Brain pericyte (primary cell): ENCODE data around the gene HEATR5A.
"Not testable (repeated sequence)": the region's sequence is repeated elsewhere in the genome, so short reads cannot be mapped to it uniquely, and the experiment has no call there.

Experiments used
- DNase-seq: peaks from one replicate; pipeline ENCODE4 v3.0.0-alpha.2; 2012; ENCODE audit warnings: low read depth, low spot score

Gene HEATR5A

DNA sequence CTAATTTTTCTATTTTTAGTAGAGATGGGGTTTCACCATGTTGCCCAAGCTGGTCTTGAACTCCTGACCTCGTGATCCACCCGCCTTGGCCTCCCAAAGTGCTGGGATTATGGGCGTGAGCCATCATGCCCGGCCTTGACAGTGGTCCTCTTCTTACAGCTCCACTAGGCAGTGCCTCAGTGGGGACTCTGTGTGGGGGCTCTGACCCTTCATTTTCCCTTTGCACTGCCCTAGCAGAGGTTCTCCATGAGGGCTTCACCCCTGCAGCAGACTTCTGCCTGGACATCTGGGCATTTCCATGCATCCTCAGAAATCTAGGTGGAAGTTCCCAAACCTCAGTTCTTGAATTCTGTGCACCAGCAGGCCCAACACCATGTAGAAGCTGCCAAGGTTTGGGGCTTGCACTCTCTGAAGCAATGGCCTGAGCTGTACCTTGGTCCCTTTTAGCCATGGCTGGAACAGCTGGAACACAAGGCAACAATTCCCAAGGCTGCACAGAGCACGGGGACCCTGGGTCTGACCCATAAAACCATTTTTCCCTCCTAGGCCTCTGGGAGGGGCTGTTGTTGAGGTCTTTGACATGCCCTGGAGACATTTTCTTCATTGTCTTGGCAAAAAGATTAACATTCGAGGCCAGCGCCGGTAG lies 90.4 kb downstream of the HEATR5A start:
- not testable (repeated sequence) for DNase-seq

DNA sequence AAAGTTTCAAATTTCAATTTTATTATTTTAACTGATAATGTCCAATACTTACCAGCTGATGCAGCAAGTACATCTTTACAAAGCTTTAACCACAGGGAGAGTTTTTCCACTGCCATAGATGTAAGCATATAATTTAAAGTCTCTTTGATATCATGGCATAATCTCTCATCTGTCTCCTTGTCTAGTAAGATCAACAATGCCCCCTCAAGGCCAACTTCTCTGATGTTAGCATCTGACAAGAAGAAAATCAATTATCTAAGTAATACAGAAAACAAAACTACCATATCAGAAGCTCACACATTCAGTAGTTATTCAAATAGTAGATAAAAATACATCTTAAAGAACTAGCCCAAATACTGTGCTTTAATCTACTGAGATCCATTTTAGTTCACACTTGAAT lies 94.2 kb downstream of the HEATR5A start:
- DNase-seq = peak; percentile 5

DNA sequence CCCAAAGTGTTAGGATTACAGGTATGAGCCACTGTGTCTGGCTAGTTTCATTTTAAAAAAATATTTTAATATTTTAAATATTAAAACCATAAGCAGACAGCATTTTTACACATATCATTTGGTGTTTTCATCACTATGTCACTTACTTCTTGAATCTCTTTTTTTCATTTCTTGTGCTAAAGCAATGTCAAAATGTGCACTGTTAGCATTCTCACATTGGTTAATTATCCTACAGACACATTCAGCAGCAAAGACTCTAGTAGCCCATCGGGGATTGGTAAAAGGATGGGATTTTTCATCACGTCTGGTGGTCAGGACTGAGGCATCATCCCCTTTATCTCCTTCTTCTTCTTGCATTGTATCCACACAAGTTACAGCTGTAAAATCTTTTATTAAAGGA lies 96.9 kb downstream of the HEATR5A start:
- DNase-seq = no peak

DNA sequence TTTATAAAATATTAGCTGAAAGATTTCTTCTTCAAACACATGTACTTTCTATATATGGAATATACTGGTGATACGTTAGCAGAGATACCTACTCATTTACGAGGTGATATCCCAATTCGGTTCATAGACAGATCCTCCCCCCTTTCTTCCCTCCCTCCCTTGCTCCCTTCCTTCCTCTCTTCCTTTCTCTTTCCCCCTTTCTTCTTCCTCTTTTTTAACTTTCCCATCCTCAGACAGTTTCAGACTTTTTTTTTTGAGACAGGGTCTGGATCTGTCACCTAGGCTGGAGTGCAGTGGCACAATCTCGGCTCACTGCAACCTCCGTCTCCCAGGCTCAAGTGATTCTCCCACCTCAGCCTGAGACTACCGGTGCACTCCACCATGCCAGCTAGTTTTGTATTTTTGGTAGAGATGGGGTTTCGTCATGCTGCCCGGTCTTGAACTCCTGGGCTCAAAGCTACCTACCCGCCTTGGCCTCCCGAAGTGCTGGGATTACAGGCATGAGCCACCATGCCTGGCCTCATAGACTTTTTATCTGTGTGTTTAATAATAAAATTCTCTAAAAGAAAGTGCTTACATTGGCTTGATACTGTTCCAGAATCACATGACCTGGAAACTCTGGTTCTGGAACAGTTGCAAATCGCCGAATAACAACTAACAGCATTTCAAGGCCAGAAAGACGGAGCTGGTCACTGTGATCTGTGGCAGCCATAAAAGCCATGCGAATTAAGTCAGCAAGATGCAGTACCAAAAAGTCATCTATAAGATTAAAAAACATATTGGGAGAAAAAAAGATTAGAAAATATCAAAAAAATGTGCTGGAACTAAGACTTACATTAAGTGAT lies 99.2 kb downstream of the HEATR5A start:
- DNase-seq = no peak

DNA sequence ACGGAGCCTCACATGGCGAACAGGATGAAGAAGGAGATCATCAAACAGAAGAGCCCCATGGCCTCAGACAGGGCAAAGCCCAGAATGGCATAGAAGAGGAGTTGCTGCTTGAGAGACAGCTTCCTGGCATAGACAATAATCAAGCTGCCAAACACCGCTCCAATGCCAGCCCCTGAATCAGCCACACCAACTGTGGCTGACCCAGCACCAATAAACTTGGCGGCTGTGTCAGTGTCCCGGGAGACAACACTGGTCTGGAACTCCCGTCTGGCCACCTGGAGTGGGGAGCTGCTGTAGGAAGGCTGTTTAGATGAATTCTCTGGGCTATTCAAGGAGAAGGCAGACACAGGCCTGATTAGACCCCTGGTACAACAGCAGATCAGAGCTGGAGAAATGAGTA lies 100.1 kb downstream of the HEATR5A start:
- no peak for DNase-seq

DNA sequence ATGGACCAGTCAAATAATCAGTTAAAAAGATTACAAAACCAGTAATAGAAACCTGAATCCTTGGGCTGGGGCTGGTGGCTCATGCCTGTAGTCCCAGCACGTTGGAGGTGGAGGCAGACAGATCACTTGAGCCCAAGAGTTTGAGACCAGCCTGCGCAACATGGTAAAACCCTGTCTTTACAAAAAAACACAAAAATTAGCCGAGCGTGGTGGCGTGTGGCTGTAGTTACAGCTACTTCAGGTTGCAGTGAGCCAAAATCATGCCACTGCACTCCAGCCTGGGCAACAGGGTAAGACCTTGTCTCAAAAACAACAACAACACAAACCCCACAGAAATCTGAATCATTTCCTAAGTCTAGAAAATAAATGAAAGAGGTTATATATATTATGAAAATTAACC lies 100.6 kb downstream of the HEATR5A start:
- DNase-seq = no peak

DNA sequence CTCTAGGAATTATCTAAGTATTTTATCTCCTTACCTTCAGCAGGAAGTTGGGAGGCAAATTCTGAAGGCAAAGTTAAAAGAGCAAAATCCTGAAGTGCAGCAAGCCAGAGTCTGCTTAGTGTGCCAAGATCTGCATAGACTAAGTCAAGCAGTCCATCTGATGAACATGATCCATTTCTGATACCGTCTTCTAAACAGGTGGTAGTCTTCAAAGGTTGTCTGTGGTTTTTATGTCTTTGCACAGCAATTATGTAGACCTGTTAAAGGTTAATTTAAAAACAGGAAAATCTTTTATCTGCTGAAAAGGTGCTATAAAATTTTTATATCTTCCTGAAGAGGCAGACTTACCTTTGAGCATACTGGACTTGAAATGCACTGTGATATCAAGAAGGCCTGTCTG lies 107.4 kb downstream of the HEATR5A start:
- no peak for DNase-seq

DNA sequence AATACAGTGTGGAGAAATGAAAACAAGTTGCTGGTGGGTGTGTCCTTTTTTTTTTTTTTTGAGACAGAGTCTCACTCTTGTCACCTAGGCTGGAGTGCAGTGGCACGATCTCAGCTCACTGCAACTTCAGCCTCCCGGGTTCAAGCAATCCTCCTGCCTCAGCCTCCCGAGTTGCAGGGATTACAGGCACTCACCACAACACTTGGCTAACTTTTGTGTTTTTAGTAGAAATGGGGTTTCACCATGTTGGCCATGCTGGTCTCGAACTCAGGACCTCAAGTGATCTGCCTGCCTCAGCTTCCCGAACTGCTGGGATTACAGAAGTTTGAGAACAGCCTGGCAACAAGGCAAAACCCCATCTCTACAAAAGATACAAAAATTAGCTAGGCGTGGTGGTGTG lies 108.0 kb downstream of the HEATR5A start:
- DNase-seq = not testable (repeated sequence)

DNA sequence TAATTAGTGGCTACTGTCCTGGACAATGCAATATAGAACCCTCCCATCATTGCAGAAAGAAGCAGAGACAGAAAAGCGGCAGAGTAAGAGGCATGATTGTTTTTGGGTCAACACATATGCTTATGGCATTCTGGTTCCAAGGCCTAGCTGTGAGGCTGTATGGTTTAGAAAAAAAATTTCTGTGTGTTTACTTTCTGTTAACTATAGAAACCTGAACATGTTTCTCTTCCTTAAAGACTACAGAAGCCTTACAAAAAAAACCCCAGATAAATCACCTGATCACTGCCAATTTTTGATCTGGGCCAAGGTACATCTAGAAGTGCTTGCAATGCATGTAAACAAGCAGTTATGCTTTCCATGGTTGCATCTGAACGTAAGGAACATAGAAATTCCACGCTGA lies 112.7 kb downstream of the HEATR5A start:
- no peak for DNase-seq

DNA sequence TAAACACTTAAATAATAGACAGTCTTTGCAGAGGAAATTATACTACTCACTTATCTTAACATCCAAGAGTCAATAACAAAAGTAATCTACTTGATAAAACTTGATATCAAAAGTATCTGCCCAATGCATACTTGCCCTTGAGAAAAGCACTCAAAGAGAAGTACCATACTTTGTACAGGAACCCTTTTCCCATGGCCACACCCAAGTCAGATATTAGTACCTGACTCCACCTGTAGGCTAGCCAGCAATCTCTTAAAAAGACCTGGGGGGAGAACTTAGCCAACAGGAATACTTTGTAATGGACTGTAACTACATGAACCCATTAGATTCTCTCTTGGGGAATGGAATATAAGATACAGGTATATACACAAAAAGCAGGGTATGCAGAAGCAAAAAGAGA lies 113.2 kb downstream of the HEATR5A start:
- no peak for DNase-seq

DNA sequence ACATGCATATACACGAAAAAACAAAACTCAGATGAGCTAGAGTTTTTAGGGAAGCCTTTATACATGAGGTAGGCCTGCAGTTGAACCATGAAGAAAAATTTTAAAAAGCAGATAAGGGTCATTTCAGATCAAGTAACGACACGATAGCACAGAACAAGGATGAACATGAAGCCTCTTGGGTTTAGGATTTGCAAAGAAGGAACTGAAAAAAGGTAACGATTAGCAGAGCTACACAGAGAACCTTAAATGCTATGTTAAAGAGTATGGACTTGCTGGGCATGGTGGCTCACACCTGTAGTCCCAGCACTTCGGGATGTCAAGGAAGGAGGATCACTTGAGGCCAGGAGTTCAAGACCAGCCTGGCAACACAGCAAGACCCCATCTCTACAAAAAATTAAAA lies 116.7 kb downstream of the HEATR5A start:
- no peak for DNase-seq

DNA sequence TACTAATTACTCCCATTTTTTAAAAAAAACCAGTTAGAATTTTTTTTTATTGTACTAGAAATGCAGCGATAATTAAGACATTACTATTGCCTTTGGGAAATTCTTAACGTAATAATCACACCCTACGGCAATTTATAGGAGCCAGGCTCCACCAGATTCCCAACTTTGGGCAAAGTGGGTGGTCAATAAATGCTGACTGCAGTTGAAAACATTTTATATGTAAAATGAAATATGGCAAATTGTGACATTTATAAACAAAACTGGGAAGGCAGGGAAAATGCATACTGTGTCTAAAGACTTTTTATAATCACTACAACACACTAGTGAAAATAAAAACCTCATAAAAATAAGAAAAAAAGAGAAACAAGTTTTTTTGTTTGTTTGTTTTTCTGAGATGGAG lies 119.5 kb downstream of the HEATR5A start:
- DNase-seq = no peak

DNA sequence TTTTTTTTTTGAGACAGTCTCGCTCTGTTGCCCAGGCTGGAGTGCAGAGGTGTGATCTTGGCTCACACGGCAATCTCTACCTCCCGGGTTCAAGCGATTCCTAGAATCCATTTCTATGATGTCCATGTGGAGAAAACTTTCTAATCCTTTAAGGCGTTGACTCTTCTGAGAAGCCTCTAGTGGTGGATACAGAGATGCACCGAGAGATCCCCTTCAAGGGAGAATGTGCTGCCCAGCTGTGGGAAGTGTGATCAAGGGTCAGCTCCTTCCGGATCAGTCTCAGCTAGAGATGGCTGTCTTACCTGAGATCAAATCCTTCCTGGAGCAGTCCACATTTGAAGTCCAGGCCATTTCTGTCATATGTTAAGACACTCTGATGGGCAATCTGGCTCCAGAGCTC lies 120.1 kb downstream of the HEATR5A start:
- DNase-seq = no peak

DNA sequence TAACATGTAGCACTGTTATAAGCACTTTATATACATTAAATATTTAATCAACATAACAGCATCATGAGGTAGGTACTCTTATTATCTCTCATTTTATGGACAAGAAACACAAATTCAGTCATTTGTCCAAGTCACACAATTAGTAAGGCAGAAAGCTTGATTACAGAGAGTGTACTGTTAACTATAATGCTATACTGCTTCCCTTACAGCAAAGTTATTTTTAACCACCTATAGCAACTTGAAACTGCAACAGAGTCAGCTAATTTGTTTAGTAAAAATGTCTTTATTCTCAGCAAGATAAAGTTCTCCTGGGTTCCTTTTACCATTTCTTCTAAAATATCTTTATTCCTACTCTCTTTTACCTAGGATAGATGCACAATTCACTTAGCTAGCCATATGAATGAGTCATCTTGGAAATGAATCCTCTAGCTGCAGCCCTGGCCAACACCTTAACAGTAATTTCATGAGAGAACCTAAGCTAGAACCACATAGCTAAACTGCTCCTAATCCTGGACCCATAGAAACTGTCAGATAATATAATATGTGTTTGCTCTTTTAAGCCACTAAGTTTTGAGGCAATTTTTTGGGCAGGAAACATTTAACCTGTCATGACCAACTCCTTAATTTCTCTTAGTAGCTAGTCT lies 122.5 kb downstream of the HEATR5A start:
- DNase-seq = no peak

DNA sequence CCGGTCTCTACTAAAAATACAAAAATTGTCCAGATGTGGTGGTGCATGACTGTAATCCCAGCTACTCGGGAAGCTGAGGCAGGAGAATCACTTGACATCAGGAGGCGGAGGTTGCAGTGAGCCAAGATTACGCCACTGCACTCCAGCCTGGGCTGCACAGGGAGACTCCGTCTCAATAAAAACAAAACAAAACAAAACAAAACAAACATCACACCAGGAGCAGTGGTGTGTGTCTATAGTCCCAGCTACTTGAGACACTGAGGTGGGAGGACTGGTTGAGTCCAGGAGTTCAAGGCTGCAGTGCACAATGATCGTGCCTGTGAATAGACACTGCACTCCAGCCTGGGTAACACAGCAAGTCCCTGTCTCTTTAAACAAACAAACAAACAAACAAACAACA lies 123.2 kb downstream of the HEATR5A start:
- DNase-seq = peak; percentile 7

DNA sequence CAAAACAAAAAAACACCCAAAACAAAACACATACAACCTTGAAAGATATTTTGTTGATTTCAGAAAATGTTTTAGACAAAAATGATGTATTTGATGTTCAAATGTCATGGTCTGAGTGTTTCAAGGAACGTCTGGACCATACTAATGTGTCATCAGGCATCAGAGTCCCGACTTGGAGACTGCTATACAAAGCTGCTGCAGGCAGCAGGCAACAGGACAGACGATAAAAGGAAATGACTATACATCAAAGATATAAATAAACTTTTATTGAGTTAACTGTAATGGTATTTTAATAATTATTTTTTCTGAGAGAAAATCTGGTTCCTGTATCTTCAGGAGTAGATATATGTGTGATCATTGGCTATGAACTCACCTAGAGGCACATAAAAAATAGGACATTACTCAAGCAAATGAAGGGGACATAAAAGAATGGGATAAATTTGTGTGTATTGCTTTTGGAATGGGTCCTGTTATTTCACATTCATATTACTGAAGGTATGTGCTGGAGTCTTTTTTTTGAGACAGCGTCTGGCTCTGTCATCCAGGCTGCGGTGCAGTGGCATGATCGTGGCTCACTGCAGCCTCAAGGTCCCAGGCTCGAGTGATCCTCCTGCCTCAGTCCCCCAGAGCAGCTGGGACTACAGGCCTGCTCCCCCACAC lies 125.5 kb downstream of the HEATR5A start:
- no peak for DNase-seq

DNA sequence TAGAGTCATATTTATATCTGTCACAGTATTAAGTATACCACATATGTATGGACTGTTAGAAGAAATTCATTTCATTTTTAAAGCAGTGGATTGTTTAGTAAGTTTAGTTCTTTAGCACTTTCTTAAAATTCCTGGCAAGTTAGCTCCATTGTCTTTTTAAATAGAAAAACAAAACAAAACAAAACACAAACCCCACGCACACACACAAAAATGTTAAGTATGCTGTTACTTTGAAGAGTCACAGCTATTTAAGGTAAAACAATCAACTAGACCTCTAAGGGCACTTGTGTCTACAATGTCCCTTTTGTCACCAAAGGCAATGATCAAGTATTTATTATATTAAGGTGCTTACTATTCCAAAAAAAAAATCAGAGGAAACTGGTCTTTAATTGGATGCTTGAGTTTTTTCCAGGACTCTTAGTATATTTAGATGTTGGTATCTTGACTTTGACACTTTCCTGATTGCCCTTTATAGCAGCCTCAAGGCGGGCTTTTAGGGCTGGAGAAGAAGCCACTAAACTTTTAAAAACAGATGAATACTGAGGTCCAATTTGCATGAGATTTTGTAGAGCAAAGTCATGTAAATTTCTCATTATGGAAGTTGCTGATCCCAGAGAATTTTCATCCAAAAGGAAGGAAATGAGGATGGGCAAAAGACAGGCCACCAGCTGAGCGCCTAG lies 127.3 kb downstream of the HEATR5A start:
- DNase-seq = no peak

DNA sequence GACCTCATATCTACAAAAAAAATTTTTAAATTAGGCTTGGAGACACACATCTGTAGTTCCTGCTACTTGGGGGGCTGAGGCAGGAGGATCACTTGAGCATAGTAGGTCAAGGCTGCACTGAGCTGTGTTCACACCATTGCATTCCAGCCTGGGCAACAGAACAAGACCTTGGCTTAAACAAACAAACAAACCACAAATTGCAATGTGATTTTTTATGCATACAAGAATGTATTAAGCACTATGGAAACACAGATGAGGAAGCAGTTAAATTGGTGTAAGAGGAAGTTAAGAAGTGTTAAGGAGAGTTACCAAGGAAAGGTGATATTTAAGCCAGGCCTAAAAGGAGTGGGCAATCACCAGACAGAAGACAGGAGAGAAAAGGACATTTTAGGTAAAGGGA lies 129.1 kb downstream of the HEATR5A start:
- DNase-seq = no peak

DNA sequence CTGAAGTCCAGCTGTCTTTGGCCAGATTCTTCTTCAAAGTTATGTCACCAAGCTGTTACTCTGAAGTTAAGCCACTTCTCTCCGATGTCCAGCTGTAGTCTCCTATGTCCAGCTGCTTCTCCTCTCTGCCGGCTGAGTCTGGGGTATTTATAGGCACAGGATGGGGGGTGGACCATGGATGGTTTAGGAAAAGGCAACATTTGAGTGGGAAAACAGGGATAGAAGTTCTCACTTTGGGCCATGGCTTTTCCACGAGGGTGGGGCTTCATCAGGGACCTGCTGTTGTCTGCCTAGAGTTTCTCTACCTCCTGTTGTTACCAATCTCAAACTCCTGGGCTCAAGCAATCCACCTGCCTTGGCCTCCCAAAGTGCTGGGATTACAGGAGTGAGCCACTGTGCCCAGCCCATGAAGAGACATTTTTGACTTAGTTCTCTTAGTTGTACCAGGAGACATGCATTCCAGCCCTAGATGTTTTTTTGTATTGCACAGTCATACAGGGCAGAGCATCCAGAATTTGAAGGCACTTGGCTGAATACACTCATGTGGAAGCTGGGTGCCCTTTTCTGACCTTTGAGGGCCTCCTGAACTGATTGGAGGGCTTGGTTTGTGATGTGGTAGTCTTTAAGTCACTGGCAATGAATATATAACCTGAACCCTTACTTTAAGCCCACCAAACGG lies 132.9 kb downstream of the HEATR5A start:
- DNase-seq = no peak

DNA sequence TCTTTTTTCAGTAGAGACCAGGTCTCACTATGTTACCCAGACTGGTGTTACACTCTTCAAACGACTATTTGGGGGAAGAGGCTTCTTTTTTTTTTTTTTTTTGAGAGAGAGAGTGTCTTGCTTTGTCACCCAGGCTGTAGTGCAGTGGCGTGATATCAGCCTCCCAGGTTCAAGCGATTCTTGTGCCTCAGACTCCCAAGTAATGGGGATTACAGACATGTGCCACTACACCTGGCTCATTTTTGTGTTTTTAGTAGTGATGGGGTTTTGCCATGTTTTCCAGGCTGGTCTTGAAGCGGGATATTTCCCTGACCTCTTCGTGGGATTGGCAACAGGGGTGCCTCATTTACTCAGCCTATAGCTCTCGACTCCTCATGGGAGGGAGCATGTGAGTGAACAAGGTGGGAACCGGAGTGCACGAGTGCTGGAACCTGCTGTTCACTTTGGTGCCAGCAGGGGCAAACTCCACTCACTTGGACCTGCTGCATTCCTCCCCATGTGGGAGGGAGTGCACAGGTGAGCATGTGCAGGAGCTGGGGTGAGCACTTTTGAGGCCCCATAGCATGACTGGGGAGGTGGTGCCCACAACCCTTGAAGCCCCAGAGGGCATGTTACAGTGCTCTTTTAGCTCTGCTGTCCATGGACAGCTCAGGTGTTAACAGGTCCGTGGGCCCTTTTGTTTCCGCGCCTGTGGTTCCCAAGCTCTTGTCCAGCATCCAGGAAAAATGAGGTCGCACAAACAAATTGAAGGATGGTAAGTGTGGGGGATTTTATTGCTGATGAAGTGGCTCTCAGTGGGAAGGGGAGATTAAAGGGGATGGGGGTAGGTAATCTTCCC lies 133.7 kb downstream of the HEATR5A start:
- DNase-seq = no peak
